Effector memory CD8-positive, alpha-beta T cell (primary cell): ENCODE results near the gene CLSTN2.

Experiments used
- ATAC-seq: fragments of 150-1000 bp; cut with Tn5 transposase; replicated peaks from 2 replicates; pipeline ENCODE4 v1.10.0; 2021; ENCODE audit warnings: mild to moderate bottlenecking, moderate library complexity
- DNase-seq, 3 experiments: peaks; one replicate each; pipeline ENCODE4 v3.0.0; 2021
- H3K27ac Mint-ChIP-seq, 2 donors: one replicate each; pipeline ENCODE4 v1.8.0; 2022; ENCODE audit warnings: mild to moderate bottlenecking in 2 of 2, mixed read lengths in 2 of 2, moderate library complexity in 2 of 2
- H3K27me3 Mint-ChIP-seq, 2 donors: one replicate each; pipeline ENCODE4 v1.8.0; 2022; ENCODE audit warnings: mixed read lengths in 2 of 2
- H3K36me3 Mint-ChIP-seq: one replicate; pipeline ENCODE4 v1.8.0; 2022; ENCODE audit warnings: mild to moderate bottlenecking, moderate library complexity, mixed read lengths; ENCODE audit not compliant: insufficient read depth
- H3K4me1 Mint-ChIP-seq, 2 donors: one replicate each; pipeline ENCODE4 v1.8.0; 2022; ENCODE audit warnings: low read depth in 2 of 2, mixed read lengths in 2 of 2
- H3K4me3 Mint-ChIP-seq, 2 donors: one replicate each; pipeline ENCODE4 v1.8.0; 2022; ENCODE audit warnings: mild to moderate bottlenecking in 2 of 2, mixed read lengths in 2 of 2, moderate library complexity in 2 of 2
- H3K9me3 Mint-ChIP-seq, 2 donors: one replicate each; pipeline ENCODE4 v1.8.0; 2022; ENCODE audit warnings: mixed read lengths in 2 of 2

CLSTN2 gene

DNA sequence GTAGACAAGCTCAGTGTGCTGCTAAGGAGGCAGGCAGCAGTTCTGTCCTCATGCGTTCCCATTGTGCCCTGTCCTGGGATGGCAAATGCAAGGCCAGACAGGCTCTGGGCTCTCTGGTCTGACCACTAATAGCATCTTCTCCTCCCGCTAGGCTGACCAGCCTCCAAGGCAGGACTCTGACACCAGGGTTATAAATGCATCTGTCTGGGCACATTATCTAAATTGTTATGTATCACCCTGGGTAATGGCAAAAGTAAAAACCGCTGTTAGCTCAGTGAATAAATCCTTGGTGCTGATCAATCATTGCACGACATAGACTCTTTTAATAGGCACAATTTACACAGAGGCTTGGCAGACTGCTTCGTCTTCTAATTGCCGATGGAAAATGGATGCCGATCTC, 85.6 kb downstream of the CLSTN2 start:
- no peak overlapping the region for H3K4me3 Mint-ChIP-seq
- DNase-seq = no peak
- H3K27ac Mint-ChIP-seq = no peak overlapping the region
- peaks cover 0 to 9% of the 10 kb centered on the region in 2 donors for H3K9me3 Mint-ChIP-seq
- H3K27me3 Mint-ChIP-seq = peaks cover 0 to 4% of the 10 kb centered on the region in 2 donors
- H3K4me1 Mint-ChIP-seq = no peaks in the 10 kb centered on the region
- no peak for ATAC-seq
- H3K36me3 Mint-ChIP-seq = peaks cover 3% of the 10 kb centered on the region

DNA sequence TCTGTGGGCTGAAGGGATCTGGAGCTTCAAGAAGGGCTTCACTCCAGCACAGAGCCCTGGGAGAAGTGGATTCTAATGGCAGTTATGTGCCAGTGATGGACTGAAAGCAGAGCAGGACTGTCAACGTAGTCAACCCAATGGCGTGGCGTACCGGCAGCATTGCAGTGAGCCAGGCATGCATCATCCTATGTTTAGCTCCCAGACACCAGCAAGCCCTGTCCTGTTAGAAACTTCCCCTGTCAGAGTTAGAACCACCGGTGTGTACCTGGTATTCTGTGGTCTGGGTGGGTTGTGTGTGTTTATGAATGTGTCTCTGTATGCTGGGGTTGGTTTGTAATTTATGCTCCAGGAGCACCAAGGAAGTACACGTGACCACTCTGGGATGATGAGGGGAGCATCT, 86.3 kb downstream of the CLSTN2 start:
- Mint-ChIP-seq H3K27me3 (peaks cover 0 to 4% of the 10 kb centered on the region in 2 donors), H3K36me3 (peaks cover 3% of the 10 kb centered on the region), H3K9me3 (peaks cover 0 to 9% of the 10 kb centered on the region in 2 donors), H3K4me3 (no peak overlapping the region), H3K27ac (no peak overlapping the region), H3K4me1 (no peaks in the 10 kb centered on the region)
- DNase-seq = no peak
- ATAC-seq = no peak

DNA sequence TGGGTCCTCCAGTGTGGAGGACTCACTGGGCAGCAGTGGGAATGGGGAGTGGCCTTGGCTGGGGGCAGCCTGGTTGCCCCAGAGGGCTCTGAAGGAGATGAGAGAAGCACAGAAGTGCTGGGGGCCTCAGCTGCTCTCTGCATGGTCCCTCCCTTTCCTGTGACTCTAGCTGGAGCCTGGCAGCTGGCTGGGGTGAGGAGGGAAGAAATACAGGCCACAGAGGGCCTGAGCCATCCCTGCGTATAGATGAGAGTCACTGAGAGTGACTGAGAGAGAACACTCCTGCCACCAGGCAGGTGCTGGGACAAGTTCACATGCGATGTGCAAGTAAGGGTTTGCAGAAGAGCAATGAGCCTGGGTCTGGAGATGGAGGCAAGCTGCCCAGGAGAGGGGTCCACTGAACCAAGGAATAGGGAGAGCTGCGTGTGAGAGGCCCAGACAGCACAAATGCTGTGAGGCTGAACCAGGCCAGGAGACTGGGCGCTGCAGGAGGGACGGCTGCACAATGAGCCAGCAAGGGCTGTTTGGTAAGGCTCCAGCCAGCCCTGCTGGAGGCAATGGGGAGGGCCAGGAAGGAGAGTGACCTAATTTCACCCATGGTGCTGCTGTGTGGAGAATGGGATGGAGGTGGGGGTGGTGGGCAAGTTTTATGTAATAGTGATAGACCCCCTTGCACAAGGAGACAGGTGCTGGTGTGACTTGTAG, 87.2 kb downstream of the CLSTN2 start:
- peaks cover 0 to 9% of the 10 kb centered on the region in 2 donors for H3K9me3 Mint-ChIP-seq
- H3K36me3 Mint-ChIP-seq = peaks cover 3% of the 10 kb centered on the region
- no peak overlapping the region for H3K4me3 Mint-ChIP-seq
- H3K27ac Mint-ChIP-seq = no peak overlapping the region
- no peak for DNase-seq
- peaks cover 0 to 4% of the 10 kb centered on the region in 2 donors for H3K27me3 Mint-ChIP-seq
- H3K4me1 Mint-ChIP-seq = no peaks in the 10 kb centered on the region
- no peak for ATAC-seq

DNA sequence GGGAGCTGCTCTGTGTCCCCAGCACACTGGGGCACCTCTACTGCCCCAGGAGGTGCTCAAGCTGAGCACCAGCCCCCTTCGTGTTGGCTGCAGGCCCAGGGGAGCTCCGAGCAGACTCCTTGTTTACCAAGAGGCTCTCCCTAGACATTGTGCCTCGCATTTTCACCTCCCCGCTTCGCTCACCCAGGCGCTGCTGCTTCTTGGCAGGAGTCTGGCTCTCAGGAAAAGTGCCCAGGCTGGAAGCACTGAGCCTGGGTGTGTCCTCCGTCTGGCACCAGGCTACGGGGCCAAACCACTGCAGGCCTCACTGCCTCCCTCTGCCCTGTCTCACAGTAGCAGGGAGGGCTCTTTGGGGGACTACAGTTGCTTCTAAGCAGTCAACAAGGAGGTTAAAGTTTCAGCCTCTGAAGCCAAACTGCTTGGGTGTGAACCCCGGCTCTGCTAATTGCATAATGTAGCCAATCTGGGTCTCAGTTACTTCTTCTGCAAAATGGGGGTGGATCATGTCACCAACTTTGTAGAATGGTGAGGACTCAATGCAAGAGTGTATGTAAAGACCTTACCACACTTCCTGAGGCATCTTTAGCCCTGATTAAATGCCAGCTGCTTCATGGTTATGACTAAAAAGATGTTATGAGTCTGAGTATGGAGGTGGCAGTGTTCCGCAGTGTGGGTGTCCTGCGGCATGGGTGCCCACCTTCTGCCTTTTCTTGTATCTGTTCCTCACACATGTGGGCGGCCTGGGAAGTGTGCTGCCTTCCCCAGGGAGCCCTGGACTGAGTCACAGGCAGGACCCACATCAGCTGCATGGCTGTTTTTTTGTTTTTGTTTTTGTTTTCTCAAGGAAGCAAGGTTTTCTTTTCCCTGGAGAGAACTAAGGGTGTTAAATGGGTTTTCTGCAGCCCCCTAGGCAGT, 88.9 kb downstream of the CLSTN2 start:
- ATAC-seq = no peak
- Mint-ChIP-seq H3K4me1 (no peaks in the 10 kb centered on the region), H3K4me3 (no peak overlapping the region), H3K27ac (no peak overlapping the region), H3K9me3 (peaks cover 0 to 9% of the 10 kb centered on the region in 2 donors), H3K36me3 (peaks cover 3% of the 10 kb centered on the region), H3K27me3 (peaks cover 4 to 9% of the 10 kb centered on the region in 2 donors)
- DNase-seq = no peak

DNA sequence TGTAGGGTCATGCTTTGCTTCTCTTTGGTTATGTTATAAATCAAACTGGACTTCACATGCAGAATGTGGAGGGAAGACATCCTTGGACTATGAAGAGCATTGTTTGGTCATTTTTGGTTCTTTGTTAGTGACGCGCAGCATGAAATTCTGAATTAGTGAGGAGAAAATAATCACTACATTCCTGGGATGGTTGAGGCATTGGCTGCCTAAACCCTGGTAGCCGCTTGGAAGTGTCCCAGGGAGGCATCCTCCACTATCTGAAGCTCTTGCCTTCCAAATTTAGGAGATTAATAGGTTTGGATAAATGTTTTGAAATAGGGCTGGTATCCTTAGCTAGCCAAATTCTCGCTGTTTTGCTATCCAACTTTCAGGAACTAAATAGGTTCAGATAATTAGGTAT, 96.2 kb downstream of the CLSTN2 start:
- Mint-ChIP-seq H3K9me3 (no peaks in the 10 kb centered on the region), H3K36me3 (peaks cover 3% of the 10 kb centered on the region), H3K4me1 (no peaks in the 10 kb centered on the region), H3K27ac (no peak overlapping the region), H3K4me3 (no peak overlapping the region), H3K27me3 (peaks cover 0 to 9% of the 10 kb centered on the region in 2 donors)
- DNase-seq (no peak), ATAC-seq (no peak)

DNA sequence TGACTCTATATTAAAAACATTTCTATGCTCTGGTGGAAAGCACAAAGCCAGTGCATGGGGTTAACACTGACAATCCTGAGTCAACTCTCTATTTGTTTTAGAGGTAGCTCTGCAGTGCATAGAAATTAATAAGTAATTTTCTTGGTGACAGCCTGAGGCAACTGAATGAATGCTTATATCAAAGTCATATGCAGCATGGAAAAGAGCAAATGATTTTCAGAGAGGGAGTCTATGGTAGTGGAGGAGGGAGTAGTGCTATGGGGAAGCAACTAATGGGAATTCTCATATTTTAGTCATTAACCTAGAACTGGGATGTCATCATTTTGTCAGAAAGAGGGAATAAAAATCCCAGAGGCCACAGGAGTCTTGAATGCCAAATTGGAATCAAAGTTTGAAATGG, 99.1 kb downstream of the CLSTN2 start:
- H3K36me3 Mint-ChIP-seq = peaks cover 3% of the 10 kb centered on the region
- peaks cover 0 to 3% of the 10 kb centered on the region in 2 donors for H3K9me3 Mint-ChIP-seq
- no peak overlapping the region for H3K4me3 Mint-ChIP-seq
- no peaks in the 10 kb centered on the region for H3K4me1 Mint-ChIP-seq
- H3K27ac Mint-ChIP-seq = no peak overlapping the region
- DNase-seq (no peak), ATAC-seq (no peak)
- peaks cover 10% of the 10 kb centered on the region in 2 donors for H3K27me3 Mint-ChIP-seq

DNA sequence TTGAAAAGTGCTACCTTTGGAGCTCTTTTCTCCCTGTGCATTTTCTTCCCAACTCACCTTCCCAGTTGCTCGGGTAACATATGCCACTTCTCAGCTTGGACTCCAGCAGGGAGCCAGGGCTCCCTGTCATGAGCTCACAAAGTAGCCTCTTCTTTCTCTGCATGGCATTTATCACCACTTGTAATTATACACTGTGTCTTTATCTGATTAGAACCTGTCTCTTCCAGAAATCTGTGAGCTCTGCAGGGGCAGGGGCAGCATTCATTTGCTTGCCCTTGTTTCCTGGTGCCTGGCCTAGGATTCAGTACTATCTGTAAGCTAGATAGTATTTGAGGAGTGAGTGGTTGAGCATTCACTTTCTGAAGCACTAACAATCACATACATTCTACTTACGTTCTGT, 100.9 kb downstream of the CLSTN2 start:
- H3K9me3 Mint-ChIP-seq = peaks cover 3 to 9% of the 10 kb centered on the region in 2 donors

DNA sequence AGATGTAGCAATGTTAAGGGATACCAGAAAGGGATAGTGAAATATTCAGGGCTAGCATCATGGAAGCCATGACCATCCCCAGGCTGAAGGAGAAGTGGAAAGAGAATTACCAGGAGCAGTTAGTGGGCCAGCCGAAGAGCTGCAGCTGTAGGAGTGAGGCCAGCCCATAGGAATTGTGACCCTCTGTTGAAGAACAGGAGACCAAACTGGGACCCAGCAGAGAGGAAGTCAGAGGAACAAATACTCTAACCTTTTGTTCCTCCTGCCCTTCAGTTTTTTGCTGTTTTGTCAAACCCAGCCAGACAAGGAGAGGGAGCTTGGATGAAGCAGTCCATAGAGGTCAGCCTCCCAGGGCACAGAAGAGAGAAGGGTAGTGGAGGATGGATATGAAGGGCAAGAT, 115.4 kb downstream of the CLSTN2 start:
- DNase-seq (no peak), ATAC-seq (no peak)
- Mint-ChIP-seq H3K27ac (no peak overlapping the region), H3K4me3 (no peak overlapping the region), H3K4me1 (no peaks in the 10 kb centered on the region), H3K36me3 (no peaks in the 10 kb centered on the region), H3K9me3 (peaks cover 1 to 6% of the 10 kb centered on the region in 2 donors), H3K27me3 (peaks cover 0 to 22% of the 10 kb centered on the region in 2 donors)

More for the DNA sequence above, 100.9 kb downstream of the CLSTN2 start:
- no peaks in the 10 kb centered on the region for H3K4me1 Mint-ChIP-seq
- peaks cover 3% of the 10 kb centered on the region for H3K36me3 Mint-ChIP-seq
- no peak for DNase-seq
- H3K27me3 Mint-ChIP-seq = peaks cover 10% of the 10 kb centered on the region in 2 donors
- no peak overlapping the region for H3K4me3 Mint-ChIP-seq
- ATAC-seq = no peak
- no peak overlapping the region for H3K27ac Mint-ChIP-seq

DNA sequence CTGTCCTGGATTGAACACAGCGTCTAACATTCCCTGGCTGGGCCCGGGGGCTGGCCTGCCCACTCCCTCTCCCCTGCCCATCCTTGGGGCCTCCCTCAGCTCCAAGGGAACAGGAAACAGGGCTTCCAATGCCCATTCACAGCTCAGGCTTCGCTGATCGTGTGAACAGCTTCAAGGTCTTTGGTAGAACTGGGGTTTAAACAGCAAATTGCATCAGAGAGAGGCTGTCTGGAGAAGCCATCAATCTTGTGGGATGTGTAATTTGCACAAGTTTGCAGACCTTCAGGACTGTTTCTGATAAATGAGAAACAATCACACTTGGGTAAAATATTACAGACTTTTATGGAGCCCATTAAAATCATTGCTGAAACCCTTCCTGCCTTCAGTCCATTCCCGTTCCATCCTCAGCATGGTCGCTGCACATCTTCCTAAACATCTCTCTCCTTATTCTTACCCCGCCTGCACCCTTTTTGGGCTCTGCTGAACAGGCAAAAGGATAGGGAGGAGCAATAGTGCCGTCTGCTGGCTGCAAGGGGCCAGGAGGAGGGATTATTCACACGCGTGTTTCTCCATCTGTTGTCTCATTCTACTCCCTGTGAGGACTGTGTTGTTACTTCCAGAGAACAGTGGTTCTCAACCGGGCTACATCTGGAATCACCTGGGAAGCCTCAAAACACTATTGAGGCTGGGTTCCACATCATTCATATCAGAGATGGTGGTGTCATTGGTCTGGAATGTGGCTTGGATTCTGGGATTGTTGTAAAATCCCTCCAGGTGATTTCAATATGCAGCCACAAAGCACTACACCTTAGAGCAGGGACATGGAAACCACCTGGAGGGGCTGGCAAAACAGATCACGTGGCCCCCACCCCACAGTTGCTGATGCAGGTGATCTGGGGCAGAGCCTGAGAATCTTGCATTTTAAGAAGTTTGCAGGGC, 116.3 kb downstream of the CLSTN2 start:
- no peaks in the 10 kb centered on the region for H3K36me3 Mint-ChIP-seq
- peaks cover 0 to 22% of the 10 kb centered on the region in 2 donors for H3K27me3 Mint-ChIP-seq
- no peak overlapping the region for H3K4me3 Mint-ChIP-seq
- no peak for DNase-seq
- no peak overlapping the region for H3K27ac Mint-ChIP-seq
- ATAC-seq = no peak
- H3K4me1 Mint-ChIP-seq = no peaks in the 10 kb centered on the region
- peaks cover 4 to 8% of the 10 kb centered on the region in 2 donors for H3K9me3 Mint-ChIP-seq

DNA sequence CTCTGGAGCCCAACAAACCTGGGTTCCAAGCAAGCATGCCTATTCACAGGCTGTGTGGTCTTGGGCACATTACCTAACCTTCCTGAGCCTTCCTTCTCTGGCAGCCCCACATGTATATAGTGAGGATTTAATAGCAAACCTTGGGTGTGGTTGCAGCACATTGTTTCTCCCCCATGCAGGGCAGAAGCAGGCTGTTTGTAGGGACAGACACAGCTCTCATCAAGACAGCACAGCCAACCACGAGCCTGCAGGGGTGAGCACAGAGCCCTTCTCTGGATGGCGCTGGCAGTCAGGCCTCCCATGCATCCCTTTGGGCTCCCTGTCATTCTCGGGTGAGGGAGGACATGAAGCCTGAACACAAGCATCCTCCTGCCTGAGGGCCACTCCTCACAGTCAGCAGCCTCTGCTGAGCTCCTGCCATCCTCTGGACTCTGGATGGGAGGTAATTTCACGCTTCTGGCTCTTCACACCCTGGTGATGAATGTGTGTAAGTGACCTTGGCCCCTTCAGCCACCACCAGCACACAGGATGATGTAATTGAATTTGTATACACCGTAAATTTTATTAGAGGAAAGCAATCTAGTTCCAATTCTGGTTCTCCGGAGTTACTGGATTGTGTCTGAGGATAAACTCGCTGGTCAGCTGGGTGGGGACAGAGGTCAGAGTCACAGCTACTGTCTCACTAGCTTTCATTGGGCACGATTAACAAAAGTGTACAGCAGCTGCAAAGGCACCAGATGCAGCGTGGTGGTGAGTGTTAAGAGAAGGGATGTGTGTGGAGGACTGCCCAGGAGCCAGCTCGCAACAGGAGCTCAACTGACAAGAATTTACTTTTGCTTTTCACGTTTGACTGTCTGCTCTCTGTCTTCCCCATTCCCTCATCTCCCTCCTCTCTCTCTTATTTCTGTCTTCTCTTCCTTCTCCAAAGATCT, 118.1 kb downstream of the CLSTN2 start:
- H3K9me3 Mint-ChIP-seq = peaks cover 4 to 8% of the 10 kb centered on the region in 2 donors

DNA sequence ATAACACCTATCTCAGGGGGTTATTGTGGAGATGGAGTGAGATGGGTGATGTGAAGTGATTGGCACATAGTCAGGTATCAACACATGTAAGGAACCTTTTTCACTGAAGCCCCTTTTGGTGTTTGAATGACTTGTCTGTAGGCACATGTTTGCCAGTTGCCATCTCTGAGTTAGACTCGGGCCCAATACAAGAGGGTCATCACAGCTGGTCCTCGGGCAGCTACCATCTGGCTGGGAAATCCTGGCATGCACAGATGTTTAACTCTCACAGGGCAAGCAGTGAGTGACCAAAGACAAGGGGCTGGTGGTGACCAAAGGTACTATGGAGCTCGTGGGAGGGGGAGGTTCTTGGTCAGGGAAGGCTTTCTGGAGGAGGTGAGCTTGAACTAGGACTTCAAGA, 118.8 kb downstream of the CLSTN2 start:
- Mint-ChIP-seq H3K4me3 (no peak overlapping the region), H3K4me1 (no peaks in the 10 kb centered on the region), H3K36me3 (no peaks in the 10 kb centered on the region), H3K9me3 (peaks cover 4 to 8% of the 10 kb centered on the region in 2 donors), H3K27me3 (peaks cover 0 to 16% of the 10 kb centered on the region in 2 donors), H3K27ac (no peak overlapping the region)
- ATAC-seq = no peak
- no peak for DNase-seq

More for the DNA sequence above, 118.1 kb downstream of the CLSTN2 start:
- no peaks in the 10 kb centered on the region for H3K4me1 Mint-ChIP-seq
- H3K27me3 Mint-ChIP-seq = peaks cover 0 to 22% of the 10 kb centered on the region in 2 donors
- no peak overlapping the region for H3K27ac Mint-ChIP-seq
- H3K36me3 Mint-ChIP-seq = no peaks in the 10 kb centered on the region
- no peak for ATAC-seq
- no peak for DNase-seq
- no peak overlapping the region for H3K4me3 Mint-ChIP-seq

DNA sequence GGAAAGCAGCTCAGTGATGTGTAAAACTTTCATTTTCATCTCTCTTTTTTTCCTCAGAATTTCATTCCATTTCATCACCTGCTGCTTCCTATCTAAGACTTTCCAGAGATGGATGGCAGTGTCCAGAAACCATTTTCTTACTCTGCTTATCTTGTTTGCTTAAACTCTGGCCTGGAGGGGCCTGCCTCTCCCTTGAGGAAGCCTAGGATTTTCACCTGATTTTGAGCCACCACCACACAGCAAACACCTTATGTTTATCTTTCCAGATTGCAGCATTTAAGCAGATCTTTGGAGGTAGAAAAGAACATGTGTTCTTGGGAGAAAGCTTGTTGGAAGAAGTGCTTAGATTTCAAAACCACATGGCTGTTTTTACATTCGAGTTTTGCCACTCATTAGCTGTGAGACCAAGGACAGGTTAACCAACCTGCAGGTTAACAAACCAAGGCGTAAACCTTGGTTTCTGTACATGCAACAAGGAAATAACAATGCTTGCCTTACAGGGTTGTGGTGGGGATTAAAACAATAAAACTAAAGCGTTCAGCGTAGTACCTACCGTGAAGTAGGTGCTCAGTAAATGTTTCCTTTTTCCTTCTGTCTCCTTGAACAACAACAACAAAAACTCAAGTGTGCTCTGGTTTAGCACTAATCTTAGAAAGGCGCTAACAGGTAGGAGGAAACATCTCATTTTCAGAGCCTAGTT, 120.3 kb downstream of the CLSTN2 start:
- Mint-ChIP-seq H3K27me3 (peaks cover 0 to 13% of the 10 kb centered on the region in 2 donors), H3K4me3 (no peak overlapping the region), H3K9me3 (peaks cover 4 to 8% of the 10 kb centered on the region in 2 donors), H3K27ac (no peak overlapping the region), H3K36me3 (no peaks in the 10 kb centered on the region), H3K4me1 (no peaks in the 10 kb centered on the region)
- ATAC-seq (no peak), DNase-seq (no peak)
